HT1080 (cell line): ENCODE results near the gene HS6ST1. TPM values are rescaled to one million over a fixed set of nuclear protein-coding genes. Genes with fewer than 3 reads are reported as not detected.
A peak's percentile ranks its signal among the peaks of the same experiment; 100 is the strongest.

ENCODE experiments used
- DNase-seq: peaks from one replicate; pipeline ENCODE4 v3.0.0-alpha.2; 2015; ENCODE audit warnings: low read depth
- small RNA-seq: library from RNA; depleted of rRNA; stranded (forward); fragments of <200 nt; gene quantifications from one replicate; pipeline ENCODE3, GENCODE V24; 2014
- total RNA-seq: library from RNA; depleted of rRNA; stranded (reverse); fragments of >200 nt; shearing (Covaris generic); gene quantifications from 2 replicates; pipeline ENCODE4 v1.2.3, GENCODE V29; 2014; rRNA removed

Gene HS6ST1
- total RNA-seq, 1 experiment from 2014 or later: 26.7 TPM

- no peak for DNase-seq
Observed at GRCh38 chr2:128249555-128249954, 69.1 kb downstream of the HS6ST1 start.

- no peak for DNase-seq
Observed at GRCh38 chr2:128245813-128246212, 72.9 kb downstream of the HS6ST1 start.

GRCh38 chr2:128241896-128242295 is 76.8 kb downstream of the HS6ST1 start:
- DNase-seq: no peak

GRCh38 chr2:128237911-128238697 is 80.6 kb downstream of the HS6ST1 start:
- no peak for DNase-seq

GRCh38 chr2:128237081-128237534 is 81.6 kb downstream of the HS6ST1 start:
- no peak for DNase-seq

- peak; percentile 52 for DNase-seq
Observed at GRCh38 chr2:128236491-128237035, 82.1 kb downstream of the HS6ST1 start.

- DNase-seq: no peak
Observed at GRCh38 chr2:128235581-128235980, 83.1 kb downstream of the HS6ST1 start.

GRCh38 chr2:128234613-128235012 is 84.1 kb downstream of the HS6ST1 start:
- DNase-seq: no peak

- DNase-seq: no peak
Observed at GRCh38 chr2:128233790-128234395, 84.8 kb downstream of the HS6ST1 start.

GRCh38 chr2:128232965-128233789 is 85.5 kb downstream of the HS6ST1 start:
- peak; percentile 73 for DNase-seq

GRCh38 chr2:128228894-128229293 is 89.8 kb downstream of the HS6ST1 start:
- peak; percentile 45 for DNase-seq

- no peak for DNase-seq
Observed at GRCh38 chr2:128227862-128228261, 90.8 kb downstream of the HS6ST1 start.

GRCh38 chr2:128219891-128220290 is 98.8 kb downstream of the HS6ST1 start:
- DNase-seq: no peak

- no peak for DNase-seq
Observed at GRCh38 chr2:128217671-128218070, 101.0 kb downstream of the HS6ST1 start.

GRCh38 chr2:128215897-128216642 is 102.6 kb downstream of the HS6ST1 start:
- DNase-seq: no peak

Small RNA genes lying within 50 kb of the gene (small RNA-seq; reads per million reads assigned to genes)
- not detected for gene RF00019

Other genes starting within 250 kb of the HS6ST1 start
- 48.1 and 58.0 TPM in 2 replicates for gene UGGT1, start 227.7 kb downstream of the HS6ST1 start, total RNA-seq